ENCODE measurements around the gene VPS45. TPM values are rescaled to one million over a fixed set of nuclear protein-coding genes. Genes with fewer than 3 reads are reported as not detected.

The VPS45 gene
- total RNA-seq, 1 donor from 2014 or later, result 11.3 TPM

- intact Hi-C loops (cut with DNase I), result loop anchor here (5.0 kb wide), 1 partner anchor 217 kb away; the partner anchor contains the start of gene CIART
- peak overlapping the region; percentile 83 to 90 for H3K27ac ChIP-seq
- H3K36me3 ChIP-seq, result peaks cover 0 to 5% of the 10 kb centered on the region in 2 donors
- TF ChIP-seq CTCF (IDR thresholded peaks at IDR 0.05), result no peak
- H3K4me1 ChIP-seq, result peaks cover 4 to 25% of the 10 kb centered on the region in 2 donors
- no peaks in the 10 kb centered on the region for H3K9me3 ChIP-seq
- DNase-seq (ENCODE audit: low spot score in 2 of 2), result no peak
- H3K27me3 ChIP-seq, result no peaks in the 10 kb centered on the region
- H3K4me3 ChIP-seq, result peak overlapping the region in 1 of 2 donors; percentile 67
Measured at GRCh38 chr1:150065184-150065871, 2.2 kb upstream of the VPS45 start.

GRCh38 chr1:150066328-150066727 lies 1.2 kb upstream of the VPS45 start:
- H3K9me3 ChIP-seq, result no peaks in the 10 kb centered on the region
- H3K27ac ChIP-seq, result peak overlapping the region; percentile 83 to 90
- TF ChIP-seq CTCF (IDR thresholded peaks at IDR 0.05), result no peak
- H3K4me1 ChIP-seq, result peaks cover 4 to 25% of the 10 kb centered on the region in 2 donors
- DNase-seq (ENCODE audit: low spot score in 2 of 2), result no peak
- H3K4me3 ChIP-seq, result peak overlapping the region; percentile 61 to 67
- peaks cover 0 to 5% of the 10 kb centered on the region in 2 donors for H3K36me3 ChIP-seq
- H3K27me3 ChIP-seq, result no peaks in the 10 kb centered on the region
- intact Hi-C loops (cut with DNase I), result loop anchor here (2.0 to 5.0 kb wide), 3 partner anchors 56 to 216 kb away; partner anchors contain the start of genes CIART and OTUD7B

GRCh38 chr1:150066838-150067183 lies 765 bp upstream of the VPS45 start:
- H3K4me3 ChIP-seq, result peak overlapping the region; percentile 61 to 67
- DNase-seq (ENCODE audit: low spot score in 2 of 2), result peak in 1 of 2 donors; percentile 83
- H3K27me3 ChIP-seq, result no peaks in the 10 kb centered on the region
- intact Hi-C loops (cut with DNase I), result loop anchor here (2.0 to 5.0 kb wide), 3 partner anchors 56 to 215 kb away; partner anchors contain the start of genes CIART and OTUD7B
- peak overlapping the region; percentile 83 to 90 for H3K27ac ChIP-seq
- TF ChIP-seq CTCF (IDR thresholded peaks at IDR 0.05), result no peak
- peaks cover 0 to 5% of the 10 kb centered on the region in 2 donors for H3K36me3 ChIP-seq
- peaks cover 4 to 20% of the 10 kb centered on the region in 2 donors for H3K4me1 ChIP-seq
- H3K9me3 ChIP-seq, result no peaks in the 10 kb centered on the region

DNA sequence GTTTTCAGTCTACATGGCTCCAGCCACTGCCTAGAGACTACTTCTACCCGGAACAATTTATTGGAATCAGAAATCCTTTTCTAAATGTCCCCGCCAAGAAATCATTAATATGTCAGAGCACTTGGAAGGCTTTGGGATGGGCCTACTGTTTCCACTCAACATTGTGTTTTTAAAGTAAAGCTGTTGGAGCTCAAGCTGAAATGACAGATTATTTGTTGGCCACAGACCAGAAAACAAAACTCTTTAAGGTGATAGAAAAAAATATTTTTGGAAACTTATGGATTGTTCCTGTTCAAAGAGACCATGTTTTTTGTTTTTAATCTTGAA lies 496 bp downstream of the VPS45 start:
- DNase-seq (ENCODE audit: low spot score in 2 of 2), result no peak
- peak overlapping the region; percentile 61 to 67 for H3K4me3 ChIP-seq
- H3K36me3 ChIP-seq, result peaks cover 2 to 16% of the 10 kb centered on the region in 2 donors
- H3K4me1 ChIP-seq, result peaks cover 4 to 18% of the 10 kb centered on the region in 2 donors
- H3K27ac ChIP-seq, result peak overlapping the region; percentile 83 to 90
- intact Hi-C loops (cut with DNase I), result loop anchor here (5.0 kb wide), 1 partner anchor 214 kb away; the partner anchor contains the start of gene CIART
- no peaks in the 10 kb centered on the region for H3K9me3 ChIP-seq
- H3K27me3 ChIP-seq, result no peaks in the 10 kb centered on the region
- TF ChIP-seq CTCF (IDR thresholded peaks at IDR 0.05), result no peak

DNA sequence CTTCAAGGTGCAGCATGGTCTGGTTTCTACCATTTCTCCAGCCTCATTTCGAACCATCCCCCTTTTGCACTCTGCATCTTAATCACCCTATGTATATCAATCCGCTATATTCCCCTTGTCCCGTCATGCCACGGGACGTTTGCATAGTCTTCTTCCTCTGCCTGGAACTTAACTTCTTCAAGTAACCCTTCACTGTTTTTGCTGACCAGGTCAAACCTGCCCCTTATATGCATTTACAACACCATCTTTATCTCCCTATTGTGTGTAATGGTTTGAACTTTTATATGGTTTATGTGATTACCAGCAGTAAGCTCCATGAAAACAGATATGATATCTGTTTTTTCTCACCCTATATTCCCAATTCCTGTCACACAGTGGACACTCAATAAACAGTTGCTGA lies 2.3 kb downstream of the VPS45 start:
- H3K9me3 ChIP-seq, result no peaks in the 10 kb centered on the region
- peaks cover 4 to 16% of the 10 kb centered on the region in 2 donors for H3K4me1 ChIP-seq
- no peak for TF ChIP-seq CTCF (IDR thresholded peaks at IDR 0.05)
- no peak overlapping the region for H3K4me3 ChIP-seq
- H3K36me3 ChIP-seq, result peaks cover 2 to 23% of the 10 kb centered on the region in 2 donors
- no peak for DNase-seq (ENCODE audit: low spot score in 2 of 2)
- H3K27ac ChIP-seq, result no peak overlapping the region
- intact Hi-C loops (cut with DNase I), result loop anchor here (5.0 kb wide), 1 partner anchor 212 kb away; the partner anchor contains the start of gene CIART
- H3K27me3 ChIP-seq, result no peaks in the 10 kb centered on the region
